Kidney (tissue), 14 donors: ENCODE data around the gene EPS8L2. TPM values are rescaled to one million over a fixed set of nuclear protein-coding genes. Genes with fewer than 3 reads are reported as not detected.

Source experiments
- DNase-seq, 5 donors: peaks; one replicate each; pipeline ENCODE4 v3.0.0-alpha.2; 2013 to 2020
- FAIRE-seq: peaks from 2 replicates; lab custom pipeline; 2012; peaks lifted over from hg19 to GRCh38; lab: Jason Lieb, UNC
- H3K27ac ChIP-seq, 2 donors: one replicate each; pipeline ENCODE4 v1.7.0; 2013; ENCODE audit warnings: low read depth in 2 of 2, low read length in 2 of 2, inconsistent platforms in 1 of 2
- H3K27me3 ChIP-seq: one replicate; pipeline ENCODE4 v1.7.1; 2013; ENCODE audit warnings: low read length, inconsistent platforms; ENCODE audit not compliant: control insufficient read depth, insufficient read depth
- H3K36me3 ChIP-seq, 3 donors: one replicate each; pipeline versions ENCODE4 v1.7.0 to v1.7.1; 2013; ENCODE audit warnings: low read length in 3 of 3, control low read depth in 1 of 3, inconsistent platforms in 1 of 3; ENCODE audit not compliant: insufficient read depth in 3 of 3, control insufficient read depth in 2 of 3
- H3K4me1 ChIP-seq, 3 donors: one replicate each; pipeline versions ENCODE4 v1.7.0 to v1.7.1; 2013; ENCODE audit warnings: low read length in 3 of 3, inconsistent platforms in 1 of 3, low read depth in 1 of 3; ENCODE audit not compliant: control insufficient read depth in 2 of 3, insufficient read depth in 2 of 3
- H3K4me3 ChIP-seq, 3 donors: one replicate each; pipeline versions ENCODE4 v1.7.0 to v1.8.1; 2013; ENCODE audit warnings: low read length in 3 of 3, control low read depth in 1 of 3, inconsistent platforms in 1 of 3
- H3K9ac ChIP-seq, 3 donors: one replicate each; pipeline versions ENCODE4 v1.7.0 to v1.7.1; 2013; ENCODE audit warnings: low read length in 3 of 3, control low read depth in 1 of 3, inconsistent platforms in 1 of 3
- H3K9me3 ChIP-seq, 3 donors: one replicate each; pipeline versions ENCODE4 v1.7.0 to v1.7.1; 2013; ENCODE audit warnings: low read length in 3 of 3, control low read depth in 1 of 3, inconsistent platforms in 1 of 3; ENCODE audit not compliant: control insufficient read depth in 2 of 3, insufficient read depth in 1 of 3
- CTCF ChIP-seq: IDR thresholded peaks from 3 replicates; pipeline ENCODE4 v1.5.1; 2012; ENCODE audit warnings: mild to moderate bottlenecking, moderate library complexity, borderline replicate concordance; ENCODE audit not compliant: insufficient read depth; ENCODE audit errors: extremely low read depth
- intact Hi-C: fragments of 100-400 bp; cut with DNase I; formaldehyde crosslinking; loops from one replicate; pipeline ENCODE4 v1.11.1; 2022
- polyA plus RNA-seq: library from polyadenylated mRNA; stranded (reverse); fragments of 350-450 nt; fragmentation: Illumina TruSeq; extraction: RNeasy Lipid Tissue Mini Kit (QIAGEN cat#74804); gene quantifications from one replicate; pipeline ENCODE4 v1.2.3, GENCODE V29; 2014; ENCODE audit warnings: low read depth, low replicate concordance; ENCODE audit not compliant: insufficient read depth
- total RNA-seq: library from RNA; stranded (reverse); fragmentation: NEBNext Ultra II Directional; extraction: Animal tissue kit (Norgen Biotek cat#: 25700); gene quantifications from one replicate; pipeline ENCODE4 v1.2.1, GENCODE V29; 2021
- donor health status: control.
- donor health status: control.
- donor health status: control.
- donor health status: control.
- donor health status: control.
- donor health status: DM: yes; HTN: yes; CAD: no.
- donor health status: Normal renal cell carcinoma (clear cell type).

The EPS8L2 gene
- total and polyA plus RNA-seq, 2 donors from 2014 or later = 199 to 287 TPM

GRCh38 chr11:763549-764321, 57.7 kb downstream of the EPS8L2 start:
- DNase-seq (peak in 1 of 5 donors; percentile 75), FAIRE-seq (no peak)
- TF ChIP-seq CTCF = no peak
- no peaks in the 10 kb centered on the region for H3K9me3 ChIP-seq
- peaks cover 0 to 2% (median 0%) of the 10 kb centered on the region in 3 donors for H3K4me1 ChIP-seq
- no peak overlapping the region for H3K9ac ChIP-seq
- H3K27ac ChIP-seq = no peak overlapping the region
- H3K36me3 ChIP-seq = peaks cover 0 to 36% (median 19%) of the 10 kb centered on the region in 3 donors
- no peak overlapping the region for H3K4me3 ChIP-seq
- intact Hi-C loops = no loop called here
- no peaks in the 10 kb centered on the region for H3K27me3 ChIP-seq

- TF ChIP-seq CTCF = no peak
- Histone ChIP-seq H3K4me1 (peaks cover 0 to 2% (median 0%) of the 10 kb centered on the region in 3 donors), H3K9ac (no peak overlapping the region), H3K9me3 (no peaks in the 10 kb centered on the region), H3K36me3 (peaks cover 0 to 36% (median 18%) of the 10 kb centered on the region in 3 donors), H3K27ac (no peak overlapping the region), H3K27me3 (no peaks in the 10 kb centered on the region), H3K4me3 (no peak overlapping the region)
- DNase-seq (peak in 1 of 5 donors; percentile 68), FAIRE-seq (no peak)
- intact Hi-C loops = no loop called here
Measured at GRCh38 chr11:764322-765024, 58.4 kb downstream of the EPS8L2 start.

- H3K27me3 ChIP-seq = no peaks in the 10 kb centered on the region
- no peak overlapping the region for H3K4me3 ChIP-seq
- H3K9me3 ChIP-seq = no peaks in the 10 kb centered on the region
- H3K27ac ChIP-seq = no peak overlapping the region
- DNase-seq (peak; percentile 59 to 85 (median 74)), FAIRE-seq (no peak)
- H3K4me1 ChIP-seq = peaks cover 0 to 2% (median 0%) of the 10 kb centered on the region in 3 donors
- intact Hi-C loops = no loop called here
- peak; percentile 73 for TF ChIP-seq CTCF
- H3K9ac ChIP-seq = no peak overlapping the region
- peaks cover 0 to 29% (median 14%) of the 10 kb centered on the region in 3 donors for H3K36me3 ChIP-seq
Measured at GRCh38 chr11:765025-765801, 59.2 kb downstream of the EPS8L2 start.
